NOMO-1 treated with DMSO at 0.1 percent for 48 hours (cell line): ENCODE results near the gene TMEM119.
"Not testable (repeated sequence)": the region's sequence is repeated elsewhere in the genome, so short reads cannot be mapped to it uniquely, and the experiment has no call there.

Source experiments
- DNase-seq: peaks from one replicate; lab custom pipeline; 2025; ENCODE audit not compliant: unreplicated experiment; lab: John Stamatoyannopoulos, UW

TMEM119 gene

DNA sequence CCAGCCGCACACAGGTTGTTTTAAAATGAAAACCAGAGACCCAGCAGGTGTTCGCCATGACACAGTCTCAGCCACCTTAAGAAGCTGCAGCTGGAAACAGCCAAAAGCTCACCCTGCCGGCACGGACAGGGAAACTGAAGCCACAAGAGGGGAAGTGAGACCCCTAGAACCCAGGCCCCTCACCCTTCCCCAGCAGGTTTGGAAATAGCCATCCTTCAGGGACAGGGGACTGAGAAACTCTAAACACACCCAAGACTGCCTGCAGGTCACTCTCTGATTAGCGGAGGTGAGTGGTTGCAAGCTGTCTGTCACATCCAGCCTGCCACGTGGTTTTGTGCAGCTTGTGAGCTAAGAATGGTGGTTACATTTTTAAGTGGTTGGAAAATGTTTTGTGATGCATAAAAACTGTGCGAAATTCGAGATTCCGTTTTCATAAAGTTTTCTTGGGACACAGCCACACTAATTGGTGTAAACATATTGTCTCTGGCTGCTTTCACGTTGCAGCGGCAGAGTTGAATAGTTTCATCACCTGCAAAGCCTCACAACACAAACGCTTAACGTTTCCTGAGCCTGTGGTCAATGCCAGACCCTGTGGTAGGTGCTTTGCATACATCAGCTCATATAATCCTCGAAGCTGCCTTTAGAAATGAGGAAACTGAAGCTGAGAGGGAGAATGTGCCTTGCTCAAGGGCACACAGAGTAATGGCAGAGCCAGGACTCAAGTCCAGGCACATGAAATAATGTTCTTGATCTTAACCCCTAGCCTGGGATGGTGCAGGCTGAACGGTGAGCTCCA is 37.5 kb upstream of the TMEM119 start:
- DNase-seq = peak; percentile 97

DNA sequence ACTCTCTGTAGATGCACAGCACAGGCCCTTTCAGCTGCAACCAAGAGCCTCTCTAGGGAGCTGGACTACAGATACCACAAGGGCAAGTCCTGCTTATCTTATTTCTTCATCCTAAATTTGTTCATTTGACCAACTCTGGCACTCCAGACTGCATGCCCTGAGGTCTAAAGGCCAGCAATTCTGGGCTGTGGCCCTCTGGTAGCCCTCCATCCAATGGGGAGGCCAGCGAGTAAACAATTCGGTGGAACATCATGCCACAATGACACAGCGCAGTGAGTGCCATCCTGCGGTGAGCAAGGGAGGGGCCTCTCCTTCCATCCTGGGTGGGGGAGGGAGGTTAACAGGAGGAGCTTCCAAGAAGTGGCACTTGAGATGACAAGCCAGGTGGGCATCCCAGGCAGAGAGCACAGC is 36.5 kb upstream of the TMEM119 start:
- peak; percentile 54 for DNase-seq

DNA sequence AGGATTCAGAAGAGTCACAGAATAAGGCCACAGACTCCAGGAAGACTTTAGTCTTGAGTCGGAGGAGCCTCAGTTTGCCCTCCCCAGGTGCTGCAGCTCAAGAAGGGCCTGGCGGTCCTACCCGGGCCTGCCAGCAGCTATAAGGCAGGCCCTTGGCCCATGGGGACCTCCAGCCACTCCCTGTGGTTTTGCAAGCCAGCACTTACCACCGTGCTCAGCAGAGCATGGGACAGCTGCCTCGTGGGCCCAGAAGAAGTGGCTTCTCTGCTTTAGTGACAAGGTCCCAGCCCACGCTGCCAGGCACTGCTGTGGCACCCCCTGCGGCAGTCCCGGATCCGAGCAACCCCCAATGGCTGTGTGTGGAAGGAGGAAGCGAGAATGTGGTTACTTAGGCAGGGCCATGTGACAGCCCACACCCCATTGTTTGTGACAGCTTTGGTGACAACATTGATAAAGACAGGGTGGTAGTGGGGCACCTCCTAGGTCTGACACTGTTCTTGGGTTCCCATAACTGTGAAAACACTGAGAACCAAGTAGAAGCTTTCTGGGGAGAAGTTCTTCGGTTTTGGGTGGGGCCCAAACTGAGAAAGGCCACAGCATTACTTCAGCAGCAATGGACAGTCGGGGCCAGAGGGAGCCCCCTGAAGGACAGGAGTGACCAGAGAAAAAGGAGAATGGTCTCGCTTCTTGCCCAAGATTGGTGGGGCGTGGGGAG is 35.8 kb upstream of the TMEM119 start, which contains the start of gene SELPLG:
Gene SELPLG, minus strand, starts transcription at position 361 of the 715 bp plus-strand sequence. CDS start 9,587 bp downstream, outside the sequence.
- peak; percentile 96 for DNase-seq

DNA sequence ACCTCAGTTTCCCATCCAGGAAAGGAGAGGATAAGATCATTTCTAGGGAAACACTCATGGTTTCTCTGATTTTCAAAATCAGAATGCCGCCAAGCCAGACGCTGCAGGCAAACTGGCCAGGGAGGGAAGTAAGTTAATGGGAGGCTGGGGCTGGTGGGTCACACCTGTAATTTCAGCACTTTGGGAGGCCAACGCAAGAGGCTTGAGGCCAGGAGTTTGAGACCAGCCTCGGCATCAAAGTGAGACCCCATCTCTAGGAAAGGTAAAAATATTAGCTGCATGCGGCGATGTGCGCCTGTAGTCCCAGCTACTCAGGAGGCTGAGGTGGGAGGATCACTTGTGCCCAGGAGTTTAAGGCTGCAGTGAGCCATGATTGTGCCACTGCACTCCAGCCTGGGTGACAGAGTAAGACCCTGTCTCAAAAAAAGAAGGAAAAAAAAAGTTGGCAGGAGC is 35.2 kb upstream of the TMEM119 start:
- DNase-seq = no peak

DNA sequence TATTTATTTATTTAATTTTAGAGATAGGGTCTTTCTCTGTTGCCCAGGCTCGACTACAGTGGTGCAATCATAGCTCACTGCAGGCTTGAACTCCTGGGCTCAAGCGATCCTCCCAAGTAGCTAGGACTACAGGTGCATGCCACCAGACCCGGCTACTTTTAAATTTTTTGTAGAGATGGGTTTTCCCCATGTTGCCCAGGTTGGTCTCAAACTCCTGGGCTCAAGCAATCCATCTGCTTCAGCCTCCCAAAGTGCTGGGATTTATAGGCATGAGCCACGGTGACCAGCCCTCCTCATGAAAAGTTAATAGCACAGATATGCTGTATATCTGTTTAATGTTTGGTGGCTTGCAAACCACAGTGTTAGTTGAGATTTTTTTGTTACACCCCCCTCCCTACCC is 33.4 kb upstream of the TMEM119 start:
- not testable (repeated sequence) for DNase-seq

DNA sequence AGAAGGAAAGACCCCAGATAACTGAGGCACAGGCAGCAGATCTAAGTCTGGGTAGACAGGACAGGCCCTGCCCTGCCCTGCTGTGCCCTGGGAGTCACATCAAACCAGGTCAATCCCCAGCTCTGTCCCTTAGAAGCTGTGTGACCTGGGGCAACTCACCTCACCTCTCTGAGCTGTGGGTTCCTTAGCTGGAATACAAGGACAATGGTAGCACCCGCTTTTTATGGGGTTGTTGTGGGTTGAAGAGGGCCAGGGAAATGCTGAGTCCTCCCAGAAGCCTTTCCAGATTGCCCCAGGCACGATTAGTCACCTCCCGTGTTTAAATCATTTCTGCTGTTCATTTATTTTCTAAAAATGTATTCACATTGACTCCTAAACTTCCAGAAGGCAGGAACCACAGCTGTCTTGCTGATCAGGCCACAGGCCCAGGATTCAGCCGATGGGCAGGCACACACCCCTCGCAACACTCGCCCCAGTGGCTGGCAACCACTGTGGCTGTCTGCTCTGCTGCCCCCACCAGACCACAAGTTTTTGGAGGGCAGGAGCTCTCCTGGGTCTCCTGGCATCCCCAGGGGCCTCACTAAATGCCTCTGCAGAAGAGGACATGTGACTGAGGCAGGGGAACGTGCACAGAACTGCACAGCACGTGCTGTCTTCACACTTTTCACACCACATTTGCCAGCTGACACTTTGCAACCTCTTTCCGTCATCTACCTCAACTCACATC is 32.8 kb upstream of the TMEM119 start:
- DNase-seq = no peak

DNA sequence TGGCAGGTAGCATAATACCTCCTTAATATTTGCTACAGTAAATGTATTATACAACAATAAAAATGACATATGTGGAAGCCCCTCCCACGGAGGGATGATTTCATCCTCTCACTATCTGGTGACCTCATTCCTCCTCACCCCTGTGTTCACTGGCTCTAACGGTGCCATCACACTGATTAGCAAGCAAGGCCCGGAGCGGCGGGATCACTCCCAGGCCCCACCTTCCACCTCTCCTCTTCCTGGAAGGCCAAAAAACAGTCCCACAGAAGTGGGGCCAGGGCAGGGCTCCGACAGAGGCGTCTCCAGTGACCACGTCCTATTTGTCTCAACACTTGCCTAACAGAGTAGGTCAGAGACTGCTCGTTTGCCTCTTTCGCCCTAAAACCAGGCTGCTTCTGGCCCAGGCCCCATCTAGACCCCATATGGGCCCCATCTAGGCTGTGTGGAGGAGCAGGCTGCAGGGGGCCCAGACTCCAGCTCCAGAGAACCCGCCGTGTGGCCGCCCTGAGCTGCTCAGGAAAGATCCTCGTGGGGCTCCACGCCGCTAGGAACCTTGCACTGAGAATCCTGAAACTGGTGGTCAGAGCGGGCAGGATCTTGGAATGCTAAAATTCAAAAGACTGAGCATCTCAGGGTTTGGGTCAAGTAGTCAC is 32.1 kb upstream of the TMEM119 start:
- no peak for DNase-seq

DNA sequence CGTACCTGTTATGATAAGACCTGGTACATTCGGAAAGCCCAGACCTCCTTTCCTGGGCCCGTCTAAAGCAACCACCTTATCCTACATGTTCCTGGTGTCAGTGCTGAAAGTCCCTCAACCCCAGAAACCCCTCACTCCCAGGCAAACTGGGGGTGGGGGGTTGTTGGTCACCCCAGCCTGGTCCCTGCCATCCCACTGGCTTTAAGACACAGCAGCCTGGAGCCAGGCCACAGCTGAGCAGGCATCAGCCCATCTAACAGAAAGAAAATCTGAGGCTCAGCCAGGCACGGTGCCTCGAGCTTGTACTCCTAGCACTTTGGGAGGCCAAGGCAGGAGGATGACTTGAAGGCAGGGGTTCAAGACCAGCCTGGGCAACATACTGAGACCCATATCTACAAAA is 31.3 kb upstream of the TMEM119 start:
- no peak for DNase-seq

DNA sequence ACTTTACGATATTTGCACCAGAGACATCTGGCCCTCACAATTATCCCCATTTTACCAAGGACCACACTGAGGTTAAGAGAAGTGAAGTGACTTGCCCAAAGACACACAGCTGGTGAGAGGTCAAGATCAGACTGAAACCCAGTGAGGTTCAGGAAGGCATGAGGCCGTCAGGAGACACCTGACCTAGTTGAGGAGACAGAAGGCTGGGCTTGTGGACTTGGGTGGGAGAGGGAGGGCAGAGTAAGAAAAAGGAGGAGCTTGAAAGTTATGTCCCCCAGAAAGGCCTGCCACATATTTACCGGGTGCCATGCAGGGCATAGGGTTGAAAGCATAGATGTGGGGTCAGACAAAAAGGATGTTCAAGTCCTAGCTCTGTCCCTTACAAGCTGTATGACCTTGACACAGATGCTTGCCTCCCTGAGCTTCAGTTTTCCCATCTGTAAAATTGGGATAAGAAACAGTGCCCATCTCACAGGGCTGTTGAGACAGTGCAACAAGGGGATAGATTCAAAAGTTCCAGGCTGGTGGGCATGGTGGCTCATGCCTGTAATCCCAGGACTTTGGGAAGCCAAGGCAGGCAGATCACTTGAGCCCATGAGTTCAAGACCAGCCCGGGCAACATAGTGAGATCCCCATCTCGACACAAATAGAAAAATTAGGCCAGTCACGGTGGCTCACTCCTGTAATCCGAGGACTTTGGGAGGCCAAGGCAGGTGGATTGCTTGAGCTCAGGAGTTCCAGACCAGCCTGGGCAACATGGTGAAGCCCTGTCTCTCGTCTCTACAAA is 29.4 kb upstream of the TMEM119 start:
- no peak for DNase-seq

DNA sequence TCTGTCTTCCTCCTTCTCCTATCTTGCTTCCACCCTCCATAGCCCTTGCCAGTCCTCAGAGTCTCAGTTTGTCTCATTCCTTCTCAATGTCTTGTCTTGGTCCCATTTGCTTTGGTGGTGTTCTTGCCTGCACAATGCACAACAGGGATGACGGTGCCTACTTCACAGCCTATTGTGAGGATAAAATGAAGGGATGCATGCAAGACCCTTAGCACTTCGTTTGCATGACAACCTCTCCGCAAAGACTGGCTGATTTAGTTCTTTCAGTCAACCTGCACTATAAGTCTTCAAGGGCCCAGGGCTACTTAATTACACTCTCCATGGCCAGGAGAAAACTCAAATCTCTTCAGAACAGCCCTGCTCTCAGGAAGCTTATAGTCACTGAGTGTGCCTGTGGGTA is 27.3 kb upstream of the TMEM119 start:
- no peak for DNase-seq

DNA sequence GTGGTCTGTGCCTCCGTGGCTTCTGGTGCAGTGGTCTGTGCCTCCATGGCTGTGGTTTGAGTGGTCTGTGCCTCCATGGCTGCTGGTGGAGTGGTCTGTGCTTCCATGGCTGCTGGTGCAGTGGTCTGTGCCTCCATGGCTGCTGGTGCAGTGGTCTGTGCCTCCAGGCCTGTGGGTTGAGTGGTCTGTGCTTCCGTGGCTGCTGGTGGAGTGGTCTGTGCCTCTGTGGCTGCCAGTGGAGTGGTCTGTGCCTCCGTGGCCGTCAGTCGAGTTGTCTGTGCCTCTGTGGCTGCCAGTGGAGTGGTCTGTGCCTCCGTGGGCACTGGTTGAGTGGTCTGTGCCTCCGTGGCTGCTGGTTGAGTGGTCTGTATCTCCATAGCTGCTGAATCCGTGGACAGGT is 25.7 kb upstream of the TMEM119 start:
- DNase-seq = no peak

DNA sequence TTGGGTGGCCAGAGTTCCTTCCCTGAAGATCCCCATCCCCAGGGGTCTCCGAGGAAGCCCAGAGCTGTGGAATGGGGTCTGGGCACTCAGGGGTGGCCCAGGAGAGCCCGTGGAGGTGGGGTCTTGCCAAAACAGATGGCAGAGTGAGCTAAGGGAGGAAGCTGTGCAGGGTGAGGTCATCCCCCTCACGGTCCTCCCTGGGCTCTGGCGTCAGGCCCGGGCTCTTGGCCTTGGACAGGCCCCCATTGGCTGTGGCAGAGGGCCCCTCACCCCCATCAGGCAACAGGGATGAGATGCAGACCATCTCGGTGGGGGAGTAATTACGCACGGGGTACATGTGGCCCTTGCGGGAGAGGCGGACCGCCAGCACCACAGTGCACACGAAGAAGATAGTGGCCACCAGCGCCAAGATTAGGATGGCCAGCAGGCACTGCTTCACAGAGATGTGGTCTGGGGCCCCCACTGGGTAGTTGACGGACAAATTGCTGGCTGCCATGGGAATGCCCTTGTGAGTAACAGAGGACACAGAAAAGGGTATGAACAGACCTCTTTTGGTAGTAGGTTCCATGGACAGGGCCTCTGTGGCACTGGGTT is 25.1 kb upstream of the TMEM119 start:
- DNase-seq = no peak

DNA sequence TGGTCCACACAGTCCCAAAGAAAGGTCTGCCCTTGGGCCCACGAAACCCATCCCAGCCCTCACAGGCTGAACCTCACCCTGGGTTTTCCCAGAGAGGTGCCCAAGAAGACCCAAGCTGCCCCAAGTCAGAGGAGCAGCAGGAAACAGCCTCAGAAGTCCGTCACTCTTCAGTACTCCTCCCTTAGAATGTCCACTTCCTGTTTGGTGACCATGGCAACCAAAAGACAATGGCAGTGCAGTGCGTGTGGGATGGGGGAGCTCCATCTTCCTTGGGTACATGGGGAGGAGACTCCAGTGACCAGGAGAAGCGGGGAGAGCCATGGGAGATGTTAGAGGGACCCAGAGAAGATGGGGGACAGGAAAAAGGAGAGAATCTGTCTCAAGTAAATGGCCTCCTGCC is 24.5 kb upstream of the TMEM119 start:
- no peak for DNase-seq

DNA sequence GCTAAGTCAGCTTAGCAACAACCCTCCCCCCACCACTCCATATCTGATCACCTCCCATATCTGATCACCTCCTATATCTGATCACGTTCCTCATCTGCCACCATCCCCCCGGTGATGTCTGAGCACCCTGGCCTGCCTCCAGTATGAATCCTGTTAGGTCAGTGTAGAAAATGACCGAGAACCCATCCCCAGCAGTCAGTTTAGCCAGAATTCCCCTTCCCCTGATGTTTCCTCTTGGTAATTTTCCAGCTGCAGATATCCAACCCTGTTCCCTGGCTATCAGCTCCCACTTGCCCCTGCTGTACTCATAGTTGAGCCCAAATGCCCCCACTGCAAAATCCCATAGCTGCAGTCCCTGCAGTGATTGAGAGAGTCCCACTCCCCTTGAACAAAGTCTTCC is 23.3 kb upstream of the TMEM119 start:
- no peak for DNase-seq

DNA sequence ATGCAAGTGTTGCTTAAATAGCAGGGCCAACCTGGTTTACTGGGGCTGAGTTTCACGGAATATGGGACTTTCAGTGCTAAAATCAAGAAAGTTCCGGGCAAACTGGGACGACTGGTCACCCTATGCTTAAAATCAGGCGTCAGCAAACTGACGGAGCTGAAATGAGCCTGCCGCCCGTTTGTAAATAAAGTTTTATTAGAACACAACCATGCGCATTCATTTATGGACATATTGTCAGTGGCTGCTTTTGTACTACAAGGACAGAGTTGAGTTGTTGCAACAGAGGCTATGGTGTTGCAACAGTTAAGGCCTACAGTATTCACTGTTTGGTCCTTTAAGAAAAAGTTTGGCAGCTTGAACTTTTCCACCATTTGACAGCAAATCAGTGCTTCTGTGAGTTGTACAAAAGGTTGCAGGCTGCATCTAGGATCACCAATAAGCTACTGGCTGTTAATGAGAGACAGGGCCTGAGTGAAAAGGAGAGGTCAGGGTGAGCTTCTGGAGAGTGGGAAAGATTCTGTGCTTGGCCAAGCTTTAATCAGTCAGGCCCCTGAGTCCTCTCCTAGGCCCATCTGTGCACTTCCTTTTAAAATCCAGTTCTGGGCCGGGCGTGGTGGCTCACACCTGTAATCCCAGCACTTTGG is 22.5 kb upstream of the TMEM119 start:
- DNase-seq = no peak

DNA sequence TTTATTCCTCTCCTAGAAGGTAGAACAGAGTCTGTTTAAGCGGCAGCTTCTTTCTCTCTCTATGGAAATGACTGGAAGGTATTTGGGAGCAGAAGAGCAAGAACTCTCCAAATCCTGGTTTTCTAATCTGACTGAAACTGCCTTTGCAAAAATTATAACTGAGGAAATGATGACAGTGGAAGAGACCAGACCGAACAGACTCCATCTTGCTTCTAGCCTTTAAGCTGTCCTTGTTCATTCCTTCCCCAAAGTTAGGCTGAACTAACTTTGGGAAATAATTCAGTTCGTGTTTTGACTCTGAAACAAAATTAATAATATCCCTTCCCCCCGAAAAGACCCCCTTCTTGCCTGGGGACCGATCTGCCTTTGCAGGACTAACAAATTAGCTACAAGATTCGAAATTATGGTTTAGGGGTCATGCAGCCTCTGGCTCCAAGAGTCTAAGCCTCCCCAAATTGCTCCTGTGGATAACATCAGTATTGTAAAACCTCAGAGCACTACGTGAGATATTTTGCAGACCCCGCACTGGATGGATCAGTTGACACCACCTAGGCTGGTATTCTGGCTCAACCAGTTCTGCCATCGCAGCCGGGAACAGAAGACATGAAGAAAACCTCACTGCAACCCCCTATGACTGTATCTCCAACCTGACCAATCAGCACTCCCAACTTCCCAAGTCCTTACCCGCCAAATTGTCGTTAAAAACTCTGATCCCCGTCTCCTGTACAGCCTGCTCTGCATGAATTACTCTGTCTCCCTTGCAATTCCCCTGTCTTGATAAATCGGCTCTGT is 21.7 kb upstream of the TMEM119 start:
- no peak for DNase-seq

DNA sequence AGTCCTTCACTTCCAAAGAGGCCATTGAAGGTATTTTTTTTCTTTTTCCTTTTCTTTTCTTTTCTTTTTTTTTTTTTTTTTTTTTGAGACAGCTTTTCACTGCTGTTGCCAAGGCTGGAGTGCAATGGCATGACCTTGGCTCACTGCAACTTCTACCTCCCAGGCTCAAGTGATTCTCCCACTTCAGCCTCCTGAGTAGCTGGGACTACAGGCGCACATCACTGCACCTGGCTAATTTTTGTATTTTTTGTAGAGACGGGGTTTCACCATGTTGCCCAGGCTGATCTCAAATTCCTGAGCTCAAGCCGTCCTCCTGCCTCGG is 21.0 kb upstream of the TMEM119 start:
- DNase-seq = not testable (repeated sequence)

DNA sequence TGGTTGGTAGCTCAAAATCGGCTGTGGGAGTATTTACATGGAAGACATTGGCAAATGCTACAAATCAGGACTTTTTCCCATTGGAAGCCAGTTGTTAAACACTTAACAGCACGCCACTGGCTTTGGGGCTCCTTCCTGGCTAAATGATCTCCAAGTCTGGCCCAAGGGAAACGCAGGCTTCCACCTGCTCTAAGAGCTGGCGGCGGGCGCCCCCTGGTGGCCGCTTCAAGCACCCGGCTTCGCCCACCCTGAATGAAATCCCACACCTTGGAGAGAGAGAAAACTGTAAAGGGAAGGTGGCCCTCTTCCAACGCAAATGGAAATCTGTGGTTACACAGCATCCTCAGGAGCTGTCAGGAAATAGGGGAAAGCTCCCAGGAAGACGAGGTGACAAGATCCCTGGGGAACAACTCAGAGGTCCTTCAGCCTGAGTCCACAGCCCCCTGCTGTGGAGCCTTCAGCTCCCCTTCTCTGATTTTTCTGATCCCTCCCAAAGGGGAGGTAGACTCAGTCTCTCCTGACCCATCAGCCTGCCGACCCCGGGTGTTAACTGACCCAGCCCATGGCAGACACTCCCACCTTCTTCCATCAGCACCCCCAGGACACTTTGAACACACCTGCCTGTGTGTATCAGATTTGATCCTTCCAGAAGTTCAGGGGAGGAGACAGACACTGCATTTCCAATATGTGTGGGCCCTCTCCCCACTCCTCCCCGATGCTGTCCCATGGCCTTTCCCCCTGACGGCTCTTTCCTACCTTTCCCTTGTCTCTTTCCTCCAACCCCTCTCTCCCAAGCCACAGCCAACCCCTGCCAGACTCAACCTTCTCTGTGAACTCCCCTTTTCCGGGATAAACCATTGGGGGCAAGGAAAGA is 20.4 kb upstream of the TMEM119 start:
- DNase-seq = peak; percentile 36
